Tibial artery (tissue), 4 donors: ENCODE measurements around the gene GALNS.
"Not testable (repeated sequence)": the region's sequence is repeated elsewhere in the genome, so short reads cannot be mapped to it uniquely, and the experiment has no call there.

Experiments
- DNase-seq, 2 donors: peaks; one replicate each; pipeline ENCODE4 v3.0.0-alpha.2; 2019
- H3K27ac ChIP-seq, 2 donors: fragments of 200-600 bp; sonication (generic) in 1 of 2; 1 replicate in 1 of 2; 2 replicates in 1 of 2; pipeline ENCODE4 v1.5.1; 2018 to 2019; ENCODE audit warnings: mild to moderate bottlenecking in 1 of 2
- H3K27me3 ChIP-seq, 2 donors: fragments of 200-600 bp; sonication (generic) in 1 of 2; one replicate each; pipeline versions ENCODE4 v1.5.1 to v1.6.0; 2016 to 2019
- H3K36me3 ChIP-seq, 3 donors: fragments of 200-600 bp; sonication (generic) in 2 of 3; one replicate each; pipeline ENCODE4 v1.5.1; 2016 to 2019; ENCODE audit warnings: mild to moderate bottlenecking in 2 of 3
- H3K4me1 ChIP-seq, 4 donors: fragments of 200-600 bp; sonication (generic) in 2 of 4; 1 replicate in 3 of 4; 2 replicates in 1 of 4; pipeline ENCODE4 v1.5.1; 2016 to 2019
- H3K4me3 ChIP-seq, 2 donors: fragments of 200-600 bp; sonication (generic) in 1 of 2; 1 replicate in 1 of 2; 2 replicates in 1 of 2; pipeline ENCODE4 v1.5.1; 2018 to 2019; ENCODE audit warnings: mild to moderate bottlenecking in 2 of 2
- H3K9me3 ChIP-seq, 3 donors: fragments of 200-600 bp; sonication (generic) in 1 of 3; one replicate each; pipeline ENCODE4 v1.5.1; 2016 to 2019
- CTCF ChIP-seq, 2 experiments: fragments of 200-600 bp in 1 of 2; fragments of 450-650 bp in 1 of 2; IDR thresholded peaks; one replicate each; pipeline ENCODE4 v1.5.1; 2017 to 2019; ENCODE audit warnings: antibody characterized with exemption in 2 of 2, mild to moderate bottlenecking in 1 of 2, moderate library complexity in 1 of 2
- intact Hi-C: fragments of 100-400 bp; cut with DNase I; formaldehyde crosslinking; loops from one replicate; pipeline ENCODE4 v1.15.0; 2023; ENCODE audit warnings: low total_unique reads

Gene GALNS

GRCh38 chr16:88896238-88897070 lies 39.7 kb upstream of the GALNS start:
- H3K4me1 ChIP-seq: no peaks in the 10 kb centered on the region
- no peaks in the 10 kb centered on the region for H3K36me3 ChIP-seq
- H3K4me3 ChIP-seq: no peak overlapping the region
- H3K27ac ChIP-seq: no peak overlapping the region
- H3K27me3 ChIP-seq: peaks cover 0 to 14% of the 10 kb centered on the region in 2 donors
- TF ChIP-seq CTCF (IDR thresholded peaks at IDR 0.05): no peak
- no peak for DNase-seq
- no peaks in the 10 kb centered on the region for H3K9me3 ChIP-seq
- intact Hi-C loops: no loop called here

- no peak for DNase-seq
- no peaks in the 10 kb centered on the region for H3K36me3 ChIP-seq
- H3K27ac ChIP-seq: no peak overlapping the region
- no peaks in the 10 kb centered on the region for H3K4me1 ChIP-seq
- no peak overlapping the region for H3K4me3 ChIP-seq
- no peaks in the 10 kb centered on the region for H3K9me3 ChIP-seq
- peaks cover 0 to 7% of the 10 kb centered on the region in 2 donors for H3K27me3 ChIP-seq
- TF ChIP-seq CTCF (IDR thresholded peaks at IDR 0.05): no peak
- intact Hi-C loops: no loop called here
Measured at GRCh38 chr16:88895335-88895734, 38.6 kb upstream of the GALNS start.

- Histone ChIP-seq H3K4me1 (no peaks in the 10 kb centered on the region), H3K4me3 (no peak overlapping the region), H3K27me3 (peaks cover 0 to 7% of the 10 kb centered on the region in 2 donors), H3K9me3 (no peaks in the 10 kb centered on the region), H3K36me3 (no peaks in the 10 kb centered on the region), H3K27ac (no peak overlapping the region)
- no peak for DNase-seq
- intact Hi-C loops: no loop called here
- no peak for TF ChIP-seq CTCF (IDR thresholded peaks at IDR 0.05)
Measured at GRCh38 chr16:88894681-88895300, 38.0 kb upstream of the GALNS start.

- DNase-seq, H3K27me3 ChIP-seq, H3K9me3 ChIP-seq, H3K4me3 ChIP-seq, intact Hi-C loops, H3K36me3 ChIP-seq, H3K27ac ChIP-seq, H3K4me1 ChIP-seq: not testable (repeated sequence)
Measured at GRCh38 chr16:88894266-88894665, 37.5 kb upstream of the GALNS start.

- TF ChIP-seq CTCF (IDR thresholded peaks at IDR 0.05): no peak
- peaks cover 0 to 8% of the 10 kb centered on the region in 2 donors for H3K27me3 ChIP-seq
- H3K4me3 ChIP-seq: no peak overlapping the region
- no peak for DNase-seq
- H3K27ac ChIP-seq: no peak overlapping the region
- intact Hi-C loops: no loop called here
- H3K9me3 ChIP-seq: no peaks in the 10 kb centered on the region
- no peaks in the 10 kb centered on the region for H3K4me1 ChIP-seq
- no peaks in the 10 kb centered on the region for H3K36me3 ChIP-seq
Measured at GRCh38 chr16:88893127-88893968, 36.6 kb upstream of the GALNS start.
